Colon (tissue), 2 donors: Measurements from ENCODE around the gene CDKN1B.

ENCODE experiments used
- FAIRE-seq: peaks from 2 replicates; lab custom pipeline; 2012; peaks lifted over from hg19 to GRCh38; lab: Jason Lieb, UNC
- donor health status: control.
- donor health status: control.

CDKN1B gene

DNA sequence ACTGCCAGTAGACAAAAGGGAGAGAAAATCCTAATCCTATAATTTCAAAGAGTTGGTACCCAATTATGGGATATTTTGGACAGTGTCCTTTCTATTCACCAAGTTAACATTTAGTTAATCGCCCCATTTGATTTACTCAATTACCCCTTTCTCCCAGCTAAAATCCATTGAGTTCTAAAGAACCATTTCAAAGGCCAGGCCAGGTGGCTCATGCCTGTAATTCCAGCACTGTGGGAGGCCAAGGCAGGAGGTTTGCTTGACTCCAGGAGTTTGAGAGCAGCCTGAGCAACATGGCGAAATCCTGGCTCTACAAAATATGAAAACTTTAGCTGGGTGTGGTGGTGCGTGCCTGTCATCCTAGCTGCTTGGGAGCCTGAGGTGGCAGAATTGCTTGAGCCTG, 15.7 kb upstream of the CDKN1B start:
- no peak for FAIRE-seq

DNA sequence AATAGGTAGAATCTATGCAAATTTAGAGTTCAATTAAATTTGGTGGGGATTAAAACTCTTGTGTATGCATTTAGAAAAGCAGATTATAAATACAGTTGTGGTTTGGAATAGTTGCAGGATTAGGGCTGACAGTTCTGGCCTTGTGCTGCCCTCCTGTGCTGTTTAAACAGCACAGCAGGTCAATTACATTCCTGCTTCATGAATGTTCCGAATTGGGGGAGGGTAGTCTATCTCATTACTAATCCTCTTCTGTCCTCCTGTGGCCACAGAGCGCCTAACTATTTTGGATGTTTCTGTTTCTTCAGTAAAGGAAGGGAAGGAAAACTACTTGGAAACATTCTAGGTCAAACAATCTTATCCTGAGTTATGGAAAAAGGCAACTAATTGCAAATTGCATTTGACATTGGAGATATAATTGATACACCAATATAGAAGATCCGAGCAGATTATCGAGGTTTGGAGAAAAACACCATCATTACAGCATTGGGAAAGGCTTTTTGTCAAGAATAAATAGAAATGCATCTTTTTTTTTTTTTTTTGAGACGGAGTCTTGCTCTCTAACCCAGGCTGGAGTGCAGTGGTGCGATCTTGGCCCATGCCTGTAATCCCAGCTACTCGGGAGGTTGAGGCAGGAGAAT, 12.5 kb upstream of the CDKN1B start:
- FAIRE-seq, result no peak

DNA sequence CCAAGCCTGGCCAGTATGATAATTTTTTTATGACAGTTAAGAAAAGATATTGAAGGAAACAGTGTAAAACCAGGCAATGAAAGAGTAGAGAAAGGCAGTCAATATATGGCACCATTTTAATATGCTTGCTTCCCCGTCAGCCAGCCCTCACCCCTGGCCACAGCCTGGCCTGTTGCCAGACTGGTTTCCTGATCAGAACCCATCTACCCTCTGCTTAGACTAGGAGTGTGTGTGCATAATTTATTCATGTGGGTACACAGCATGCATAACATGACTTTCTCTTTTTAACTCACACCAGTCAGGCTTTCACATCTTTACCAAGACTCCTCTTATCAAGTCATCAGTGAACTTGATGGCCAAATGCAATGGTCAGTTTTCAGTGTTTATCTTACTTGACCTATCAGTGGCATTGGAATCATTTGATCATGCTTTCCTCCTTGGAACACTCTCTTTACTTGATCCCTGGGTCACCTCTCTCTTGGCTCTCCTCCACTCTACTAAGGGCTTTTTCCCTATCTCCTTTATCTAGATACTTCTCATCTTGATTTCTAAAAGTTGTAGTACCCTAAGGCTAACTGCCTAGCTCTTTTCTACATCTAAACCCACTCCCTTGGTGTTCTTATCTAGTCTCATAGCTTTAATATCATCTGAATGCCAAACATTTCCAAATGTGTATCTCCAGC, 11.2 kb upstream of the CDKN1B start:
- FAIRE-seq, result no peak

DNA sequence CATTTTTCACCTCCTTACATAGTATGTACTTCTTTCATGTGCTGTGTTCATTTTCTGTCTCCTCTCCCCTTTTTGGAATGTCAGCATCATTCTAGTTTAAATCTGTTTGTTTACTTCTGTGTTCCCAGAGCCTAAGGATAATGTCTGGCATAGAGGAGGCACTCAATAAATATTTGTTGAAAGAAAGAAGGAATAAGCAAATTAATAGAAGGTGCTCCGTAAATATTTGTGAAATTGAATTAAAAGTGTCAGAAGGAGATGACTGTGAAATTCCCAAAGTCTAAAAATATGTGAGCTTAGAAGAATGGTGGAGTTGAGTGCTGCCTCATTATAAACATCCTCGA, 3.3 kb upstream of the CDKN1B start:
- FAIRE-seq, result no peak

DNA sequence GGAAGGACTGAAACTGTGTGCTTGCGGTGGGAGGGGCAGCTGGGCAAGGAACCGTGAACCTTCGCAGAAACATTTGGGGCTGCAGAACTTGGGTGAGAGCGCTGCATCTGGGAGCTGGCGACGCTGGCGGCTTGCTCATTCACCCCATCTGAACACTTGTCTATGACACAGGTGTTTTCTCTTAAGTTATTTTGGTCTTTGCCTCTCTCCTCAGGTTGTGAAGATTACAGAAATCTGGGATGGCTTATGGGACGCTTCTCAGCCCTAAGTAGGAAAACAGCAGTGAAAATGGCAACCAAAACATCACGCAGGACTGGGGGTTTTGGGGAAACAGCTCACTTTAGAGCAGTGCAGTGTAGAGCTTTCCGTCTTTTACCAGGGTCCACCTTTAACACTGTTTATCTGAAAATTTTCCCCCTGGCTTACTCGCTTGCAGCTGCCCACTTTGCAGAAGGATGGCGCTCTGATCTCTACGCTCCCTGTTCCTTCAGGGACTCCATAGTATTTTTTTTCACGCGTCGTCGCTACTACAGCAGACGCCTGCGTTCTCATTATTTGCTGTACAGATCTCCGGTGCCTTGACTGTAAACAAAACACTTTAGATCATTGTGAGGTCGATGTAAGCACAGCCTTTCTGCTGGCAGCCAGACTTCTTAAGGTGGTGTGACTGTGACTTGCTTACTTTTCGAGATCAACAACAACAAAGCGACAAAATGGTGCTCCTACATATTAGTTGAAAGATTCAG, 2.7 kb upstream of the CDKN1B start:
- FAIRE-seq, result no peak

DNA sequence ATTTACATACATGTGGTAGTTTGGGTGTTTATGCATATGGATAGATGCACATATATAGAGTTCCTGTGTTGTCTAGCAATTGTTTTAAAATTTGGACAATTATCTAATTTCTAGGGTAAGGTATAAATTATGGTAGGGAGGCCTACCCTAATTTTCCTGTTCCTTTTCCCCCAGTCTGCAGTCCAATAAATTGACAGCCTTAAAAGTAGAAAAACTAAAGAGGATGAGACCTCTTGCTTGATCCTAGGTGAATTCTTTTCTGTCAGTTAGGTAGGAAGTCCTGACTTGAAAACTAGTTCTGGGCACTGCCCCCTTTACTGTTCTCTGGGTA, 2.1 kb upstream of the CDKN1B start:
- FAIRE-seq, result no peak

DNA sequence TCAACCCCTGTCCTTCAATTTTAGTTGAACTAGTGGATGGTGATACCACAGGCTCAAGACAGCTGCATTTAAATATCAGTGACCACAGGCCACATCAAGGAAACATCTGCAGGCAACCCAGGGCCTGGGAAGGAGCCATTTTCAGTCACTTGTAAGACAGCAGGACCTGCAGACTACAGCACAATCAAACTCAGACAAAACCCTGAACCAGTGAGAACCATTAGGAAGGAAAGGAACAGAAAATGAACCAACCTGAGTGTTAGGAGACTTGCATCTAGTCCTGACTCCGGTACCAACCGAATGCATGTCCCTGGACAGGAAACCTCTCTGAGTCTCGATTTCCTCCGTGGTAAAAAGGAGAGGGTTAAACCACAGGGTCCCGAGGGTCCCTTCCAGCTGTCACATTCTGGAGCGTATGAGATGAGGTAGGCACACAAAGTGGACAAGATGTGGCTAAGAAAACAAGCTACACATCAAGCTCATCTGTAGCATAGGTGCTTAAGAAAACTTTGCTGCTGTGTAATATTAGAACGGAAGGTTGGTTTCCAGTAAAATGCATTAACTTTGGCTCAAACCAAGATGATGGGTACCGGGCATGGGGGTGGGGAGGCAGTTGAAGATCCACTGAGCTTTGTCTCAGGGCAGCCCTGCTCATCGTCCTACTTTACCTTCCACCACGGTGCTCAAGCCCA, 1.6 kb upstream of the CDKN1B start:
- no peak for FAIRE-seq

DNA sequence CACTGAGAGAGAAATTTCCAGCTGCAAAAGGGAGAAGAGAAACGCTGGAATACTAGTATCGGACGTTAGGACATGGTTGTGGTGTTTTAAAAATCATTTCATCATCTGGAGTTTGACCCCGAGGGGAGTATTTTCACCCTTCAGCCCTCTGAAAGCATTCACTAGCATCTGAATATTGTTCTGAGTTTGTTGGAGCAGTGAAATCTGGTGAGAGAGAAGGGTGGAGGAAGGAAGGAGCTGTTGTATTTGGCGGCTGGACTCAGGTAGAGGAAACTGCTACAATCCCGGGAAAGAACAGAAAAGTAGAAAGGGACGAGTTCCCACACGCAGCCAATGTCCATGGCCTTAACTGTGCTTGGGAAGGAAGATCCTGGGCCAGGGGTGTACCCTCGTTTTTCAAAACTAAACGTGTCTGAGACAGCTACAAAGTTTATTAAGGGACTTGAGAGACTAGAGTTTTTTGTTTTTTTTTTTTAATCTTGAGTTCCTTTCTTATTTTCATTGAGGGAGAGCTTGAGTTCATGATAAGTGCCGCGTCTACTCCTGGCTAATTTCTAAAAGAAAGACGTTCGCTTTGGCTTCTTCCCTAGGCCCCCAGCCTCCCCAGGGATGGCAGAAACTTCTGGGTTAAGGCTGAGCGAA, 896 bp upstream of the CDKN1B start:
- FAIRE-seq, result no peak

DNA sequence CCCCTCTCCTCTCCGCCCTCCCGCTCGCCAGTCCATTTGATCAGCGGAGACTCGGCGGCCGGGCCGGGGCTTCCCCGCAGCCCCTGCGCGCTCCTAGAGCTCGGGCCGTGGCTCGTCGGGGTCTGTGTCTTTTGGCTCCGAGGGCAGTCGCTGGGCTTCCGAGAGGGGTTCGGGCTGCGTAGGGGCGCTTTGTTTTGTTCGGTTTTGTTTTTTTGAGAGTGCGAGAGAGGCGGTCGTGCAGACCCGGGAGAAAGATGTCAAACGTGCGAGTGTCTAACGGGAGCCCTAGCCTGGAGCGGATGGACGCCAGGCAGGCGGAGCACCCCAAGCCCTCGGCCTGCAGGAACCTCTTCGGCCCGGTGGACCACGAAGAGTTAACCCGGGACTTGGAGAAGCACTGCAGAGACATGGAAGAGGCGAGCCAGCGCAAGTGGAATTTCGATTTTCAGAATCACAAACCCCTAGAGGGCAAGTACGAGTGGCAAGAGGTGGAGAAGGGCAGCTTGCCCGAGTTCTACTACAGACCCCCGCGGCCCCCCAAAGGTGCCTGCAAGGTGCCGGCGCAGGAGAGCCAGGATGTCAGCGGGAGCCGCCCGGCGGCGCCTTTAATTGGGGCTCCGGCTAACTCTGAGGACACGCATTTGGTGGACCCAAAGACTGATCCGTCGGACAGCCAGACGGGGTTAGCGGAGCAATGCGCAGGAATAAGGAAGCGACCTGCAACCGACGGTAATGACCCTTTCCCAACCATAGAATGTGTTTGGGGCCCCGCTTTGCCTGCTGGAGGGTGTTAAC, 615 bp downstream of the CDKN1B start:
- FAIRE-seq, result no peak

DNA sequence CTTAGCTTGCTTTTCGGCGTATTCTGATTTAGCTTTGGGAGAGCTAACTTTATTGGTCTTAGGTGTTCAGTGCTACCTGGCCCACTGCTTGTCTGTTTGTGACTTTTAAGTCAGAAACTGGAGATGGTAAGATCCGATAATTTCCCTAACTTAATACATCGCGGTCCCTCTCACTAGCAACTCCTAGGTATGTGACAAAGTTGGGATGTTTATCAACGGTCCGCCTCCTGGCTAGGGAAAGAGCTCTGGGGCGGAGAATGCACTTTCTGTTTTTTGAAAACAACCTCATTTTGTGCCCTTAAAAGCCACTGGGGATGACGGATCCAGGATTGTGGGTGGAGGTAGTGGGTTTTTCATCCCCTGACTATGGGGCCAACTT, 1.2 kb downstream of the CDKN1B start:
- no peak for FAIRE-seq

DNA sequence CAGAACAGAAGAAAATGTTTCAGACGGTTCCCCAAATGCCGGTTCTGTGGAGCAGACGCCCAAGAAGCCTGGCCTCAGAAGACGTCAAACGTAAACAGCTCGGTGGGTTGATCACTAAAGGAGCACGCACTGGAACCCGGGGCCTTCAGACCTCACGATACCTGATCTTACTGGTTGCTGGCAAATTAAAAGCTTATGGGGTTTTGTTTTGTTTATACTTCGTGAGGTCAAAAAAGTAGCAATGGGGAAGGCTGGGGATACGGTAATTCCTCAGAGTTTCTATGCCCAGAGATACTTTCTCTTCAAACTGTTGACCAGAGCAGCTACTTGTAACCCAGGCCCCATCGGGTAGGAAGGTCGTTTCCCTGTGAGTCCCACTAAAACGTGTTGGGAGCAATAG, 1.7 kb downstream of the CDKN1B start:
- no peak for FAIRE-seq

DNA sequence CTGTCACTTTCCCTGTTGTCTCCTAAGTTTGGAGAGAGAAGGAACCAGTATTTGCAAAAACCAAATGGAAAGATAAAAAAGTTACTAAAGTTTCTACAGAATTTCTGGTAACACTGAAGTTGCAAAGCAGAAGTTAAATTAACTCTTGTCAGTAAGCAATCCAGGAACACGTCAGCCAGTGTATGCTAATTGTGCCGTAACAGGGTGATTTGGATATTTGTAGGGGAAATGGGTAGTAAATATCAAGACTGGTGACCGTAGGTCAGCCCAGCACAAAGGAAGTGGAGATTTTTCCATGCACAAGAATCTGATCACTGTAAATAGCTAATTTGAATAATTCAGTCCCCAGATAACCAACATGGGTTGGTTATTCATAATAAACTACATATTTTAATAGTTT, 2.3 kb downstream of the CDKN1B start:
- FAIRE-seq, result no peak

DNA sequence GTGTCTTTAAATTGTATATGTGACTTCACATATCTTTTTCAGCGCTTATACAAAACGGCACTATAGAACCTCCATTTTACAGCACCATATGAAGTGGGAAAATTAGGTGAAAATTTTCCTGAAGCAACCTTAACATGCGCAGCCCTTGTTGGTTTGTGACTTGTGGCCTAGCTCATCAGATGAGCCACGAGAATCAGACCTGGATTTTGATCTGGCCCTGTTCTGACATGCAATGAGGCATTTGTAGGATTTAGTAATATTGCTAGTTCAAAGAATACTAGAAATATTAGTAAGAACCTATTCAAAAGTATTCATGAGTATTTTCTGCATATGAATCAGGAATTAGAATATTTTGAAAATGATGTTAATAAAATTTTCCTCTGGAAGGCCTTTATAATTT, 2.9 kb downstream of the CDKN1B start:
- no peak for FAIRE-seq

DNA sequence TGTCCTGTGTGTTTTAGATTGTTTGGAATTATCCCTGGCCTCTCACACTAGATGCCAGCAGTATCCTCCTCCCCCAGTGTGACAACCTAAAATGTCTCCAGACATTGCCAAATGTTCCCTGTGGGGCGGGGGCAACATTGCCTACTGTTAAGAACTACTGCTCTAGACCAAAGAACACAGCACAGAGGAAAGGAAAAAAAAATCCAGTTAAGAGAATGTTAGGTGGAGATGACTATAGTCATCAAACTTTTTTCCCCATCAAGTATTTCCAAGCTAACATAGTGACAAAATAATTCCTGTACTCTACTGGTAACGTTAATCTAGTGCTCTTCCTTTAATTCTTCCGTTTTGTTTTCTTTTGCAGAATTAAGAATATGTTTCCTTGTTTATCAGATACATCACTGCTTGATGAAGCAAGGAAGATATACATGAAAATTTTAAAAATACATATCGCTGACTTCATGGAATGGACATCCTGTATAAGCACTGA, 3.5 kb downstream of the CDKN1B start:
- no peak for FAIRE-seq

DNA sequence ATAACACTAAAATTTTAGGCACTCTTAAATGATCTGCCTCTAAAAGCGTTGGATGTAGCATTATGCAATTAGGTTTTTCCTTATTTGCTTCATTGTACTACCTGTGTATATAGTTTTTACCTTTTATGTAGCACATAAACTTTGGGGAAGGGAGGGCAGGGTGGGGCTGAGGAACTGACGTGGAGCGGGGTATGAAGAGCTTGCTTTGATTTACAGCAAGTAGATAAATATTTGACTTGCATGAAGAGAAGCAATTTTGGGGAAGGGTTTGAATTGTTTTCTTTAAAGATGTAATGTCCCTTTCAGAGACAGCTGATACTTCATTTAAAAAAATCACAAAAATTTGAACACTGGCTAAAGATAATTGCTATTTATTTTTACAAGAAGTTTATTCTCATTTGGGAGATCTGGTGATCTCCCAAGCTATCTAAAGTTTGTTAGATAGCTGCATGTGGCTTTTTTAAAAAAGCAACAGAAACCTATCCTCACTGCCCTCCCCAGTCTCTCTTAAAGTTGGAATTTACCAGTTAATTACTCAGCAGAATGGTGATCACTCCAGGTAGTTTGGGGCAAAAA, 4.1 kb downstream of the CDKN1B start:
- FAIRE-seq, result no peak

DNA sequence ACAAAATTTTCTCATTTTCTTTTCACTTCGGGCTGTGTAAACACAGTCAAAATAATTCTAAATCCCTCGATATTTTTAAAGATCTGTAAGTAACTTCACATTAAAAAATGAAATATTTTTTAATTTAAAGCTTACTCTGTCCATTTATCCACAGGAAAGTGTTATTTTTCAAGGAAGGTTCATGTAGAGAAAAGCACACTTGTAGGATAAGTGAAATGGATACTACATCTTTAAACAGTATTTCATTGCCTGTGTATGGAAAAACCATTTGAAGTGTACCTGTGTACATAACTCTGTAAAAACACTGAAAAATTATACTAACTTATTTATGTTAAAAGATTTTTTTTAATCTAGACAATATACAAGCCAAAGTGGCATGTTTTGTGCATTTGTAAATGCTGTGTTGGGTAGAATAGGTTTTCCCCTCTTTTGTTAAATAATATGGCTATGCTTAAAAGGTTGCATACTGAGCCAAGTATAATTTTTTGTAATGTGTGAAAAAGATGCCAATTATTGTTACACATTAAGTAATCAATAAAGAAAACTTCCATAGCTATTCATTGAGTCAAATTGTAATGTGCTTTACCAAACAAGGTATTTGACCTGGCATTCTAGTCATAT, 4.8 kb downstream of the CDKN1B start:
- FAIRE-seq, result no peak

DNA sequence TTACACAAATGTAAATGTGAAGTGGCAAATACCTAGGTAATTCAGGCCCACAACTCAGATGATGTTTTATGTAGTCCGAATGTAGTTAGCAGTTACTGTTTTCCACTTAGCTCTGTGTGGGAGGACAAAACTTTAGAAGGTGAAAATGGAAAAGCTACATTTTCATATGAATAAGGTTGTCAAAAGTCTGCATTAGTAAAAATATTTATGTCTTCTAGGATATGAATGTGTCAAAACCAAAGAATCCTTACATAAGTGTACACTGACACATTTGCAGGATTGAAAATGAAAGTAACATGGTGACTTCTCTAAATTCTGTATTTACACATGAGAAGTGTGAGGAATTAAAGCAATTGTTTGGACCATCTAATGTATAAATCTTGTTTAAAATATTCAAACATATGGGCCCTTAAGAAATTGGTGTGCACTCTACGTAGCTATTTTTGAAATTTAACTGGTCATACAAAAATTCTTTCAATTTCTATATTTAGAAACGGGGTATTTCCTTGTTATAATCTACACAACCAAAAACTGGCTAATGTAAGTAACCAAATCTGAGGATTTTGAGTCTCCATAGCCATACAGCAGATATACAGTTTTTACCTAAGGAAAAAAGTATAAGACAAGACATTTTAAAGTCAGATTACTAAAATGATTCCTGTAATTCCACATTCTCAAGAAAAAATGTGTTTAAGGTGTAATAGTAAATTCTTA, 5.4 kb downstream of the CDKN1B start:
- FAIRE-seq, result peak; percentile 10

DNA sequence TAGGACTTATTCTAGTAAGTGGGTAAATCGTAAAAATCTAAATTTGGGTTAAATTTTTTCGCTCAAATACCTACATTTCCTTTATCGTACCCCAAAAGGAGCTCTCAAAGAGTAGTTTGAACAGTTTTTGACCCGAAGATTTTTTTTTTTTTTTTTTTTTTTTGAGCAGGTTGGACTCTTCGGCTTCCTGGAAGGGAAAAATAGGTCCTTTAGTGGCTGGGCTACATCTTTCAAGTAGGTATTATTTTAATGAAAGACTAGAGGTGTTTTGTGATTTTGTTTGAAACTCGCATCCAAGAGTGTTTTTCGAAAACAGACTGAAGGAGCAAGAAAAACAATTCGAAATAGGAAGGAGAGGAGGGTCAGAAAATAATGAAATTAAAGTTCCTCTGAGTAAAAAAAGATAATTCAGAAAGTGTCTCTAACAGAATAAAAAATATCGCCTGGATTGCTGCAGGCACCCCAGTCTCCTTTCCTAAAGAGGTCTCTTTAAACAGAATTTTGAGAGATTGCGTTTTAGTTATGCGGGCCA, 6.0 kb downstream of the CDKN1B start:
- FAIRE-seq, result no peak

DNA sequence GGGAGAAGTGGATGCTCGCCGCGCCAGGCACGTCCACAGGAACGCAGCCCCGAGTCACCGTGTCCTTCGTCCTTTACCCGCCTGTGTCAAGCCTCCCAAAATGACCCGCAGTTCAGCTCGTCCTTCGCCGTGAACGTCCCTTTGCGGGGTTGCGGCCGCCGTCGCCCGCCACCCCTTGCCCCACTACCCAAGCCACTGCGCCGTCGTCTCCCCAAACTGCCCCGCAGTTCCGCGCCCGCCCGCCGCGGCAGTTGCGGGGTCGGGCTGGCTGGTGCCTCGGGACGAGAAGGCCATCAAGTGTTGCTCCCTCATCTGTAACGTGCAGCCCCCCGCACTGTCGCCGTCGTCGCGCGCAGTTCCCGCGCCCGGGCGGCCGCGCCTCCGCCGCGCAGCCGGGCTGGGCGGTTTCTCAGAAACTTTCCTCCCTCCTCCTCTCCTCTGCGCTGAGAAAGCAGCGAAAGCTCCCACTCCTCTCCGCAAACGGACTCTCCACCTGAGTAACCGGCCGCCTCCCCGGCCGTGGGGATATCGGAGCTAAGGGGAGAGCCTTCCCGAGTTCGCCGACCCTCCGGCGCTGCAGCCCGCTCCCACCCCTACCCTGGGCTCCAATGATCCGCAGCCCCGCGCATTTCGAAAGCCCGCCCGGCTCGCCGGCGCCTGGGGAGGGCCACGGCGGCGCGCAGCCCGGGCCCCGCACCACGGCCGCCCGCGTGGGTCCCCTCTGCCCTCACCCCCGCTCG, 6.7 kb downstream of the CDKN1B start:
- no peak for FAIRE-seq
